NCI-H2227 (cell line): ENCODE results near the gene LRBA.
A peak's percentile ranks its signal among the peaks of the same experiment; 100 is the strongest.

ENCODE experiments used
- DNase-seq: peaks from one replicate; lab custom pipeline; 2025; ENCODE audit not compliant: unreplicated experiment; lab: John Stamatoyannopoulos, UW

The LRBA gene

DNA sequence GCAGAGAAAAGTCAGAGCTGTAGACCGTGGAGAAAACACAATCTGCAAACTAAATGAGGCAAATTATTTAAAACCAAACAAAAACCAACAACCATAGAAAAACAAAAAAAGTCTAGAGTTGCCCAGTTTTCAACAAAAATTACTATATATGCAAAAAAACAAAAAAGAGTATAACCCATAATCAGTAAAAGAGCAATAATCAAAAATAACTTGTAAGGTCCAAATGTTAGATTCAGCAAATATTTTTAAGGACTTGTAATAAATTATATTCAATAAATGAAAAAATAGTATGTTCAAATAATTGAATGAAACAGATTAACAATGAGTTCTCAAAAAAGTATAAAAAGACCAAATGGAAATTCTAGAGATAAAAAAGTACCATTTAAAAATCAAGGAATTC, 130.5 kb downstream of the LRBA start:
- no peak for DNase-seq

GRCh38 chr4:150875367-150875766, 139.7 kb downstream of the LRBA start:
- no peak for DNase-seq

GRCh38 chr4:150874338-150875226, 140.5 kb downstream of the LRBA start:
- no peak for DNase-seq

DNA sequence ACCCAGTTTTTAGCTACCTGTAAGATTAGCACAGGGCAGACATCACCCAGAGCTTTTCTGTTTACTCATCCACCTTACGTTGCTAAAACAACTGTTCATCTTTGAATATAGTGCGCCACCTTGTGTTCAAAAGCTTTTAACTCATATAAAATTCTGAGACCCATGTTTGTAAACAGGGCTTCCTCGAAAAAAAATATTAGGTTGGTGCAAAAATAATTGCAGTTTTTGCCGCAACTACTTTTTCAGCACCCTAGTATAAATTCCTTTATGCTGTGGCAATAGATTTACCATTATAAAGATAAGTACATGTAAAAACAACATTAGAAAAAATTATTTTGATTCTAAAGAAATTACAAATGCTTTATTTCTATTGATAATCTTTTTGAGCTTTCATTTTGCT, 147.9 kb downstream of the LRBA start:
- DNase-seq, result peak; percentile 89

DNA sequence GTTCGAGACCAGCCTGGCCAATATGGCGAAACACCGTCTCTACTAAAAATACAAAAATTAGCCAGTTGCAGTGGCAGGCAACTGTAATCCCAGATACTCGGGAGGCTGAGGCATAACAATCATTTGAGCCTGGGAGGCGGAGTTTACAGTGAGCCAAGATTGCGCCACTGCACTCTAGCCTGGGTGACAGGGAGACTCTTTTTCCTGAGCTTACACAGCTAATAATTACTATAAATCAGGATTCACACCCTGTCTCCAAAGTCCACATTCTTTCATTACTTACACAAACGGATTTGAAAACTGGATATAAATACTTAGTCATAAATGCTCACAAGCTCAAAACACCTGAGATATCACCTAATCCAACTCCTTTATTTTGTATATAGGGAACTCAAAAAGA, 151.6 kb downstream of the LRBA start:
- DNase-seq, result no peak

- DNase-seq, result no peak
These were observed 152.3 kb downstream of the LRBA start for GRCh38 chr4:150862829-150863228.

DNA sequence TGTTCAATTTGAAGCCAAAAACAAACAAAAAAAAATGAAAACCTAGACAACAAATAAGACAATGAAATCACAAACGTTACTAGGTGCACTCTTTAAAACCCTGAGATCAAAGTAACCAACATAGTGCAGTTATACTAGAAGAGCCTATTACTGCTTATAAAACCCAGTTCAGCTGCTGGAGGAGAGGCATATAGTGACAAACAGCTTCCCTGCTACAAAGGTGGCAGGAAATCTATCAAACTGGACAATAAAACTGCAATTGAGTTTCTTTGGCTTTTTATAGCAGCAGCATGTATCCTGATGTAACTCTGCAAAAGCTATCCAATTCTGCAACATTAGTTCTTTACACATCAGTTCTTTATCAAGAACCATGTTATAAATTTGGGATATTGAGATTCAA, 155.6 kb downstream of the LRBA start:
- no peak for DNase-seq

GRCh38 chr4:150855981-150856510, 159.0 kb downstream of the LRBA start:
- DNase-seq, result no peak

GRCh38 chr4:150854600-150854999, 160.5 kb downstream of the LRBA start:
- DNase-seq, result no peak

DNA sequence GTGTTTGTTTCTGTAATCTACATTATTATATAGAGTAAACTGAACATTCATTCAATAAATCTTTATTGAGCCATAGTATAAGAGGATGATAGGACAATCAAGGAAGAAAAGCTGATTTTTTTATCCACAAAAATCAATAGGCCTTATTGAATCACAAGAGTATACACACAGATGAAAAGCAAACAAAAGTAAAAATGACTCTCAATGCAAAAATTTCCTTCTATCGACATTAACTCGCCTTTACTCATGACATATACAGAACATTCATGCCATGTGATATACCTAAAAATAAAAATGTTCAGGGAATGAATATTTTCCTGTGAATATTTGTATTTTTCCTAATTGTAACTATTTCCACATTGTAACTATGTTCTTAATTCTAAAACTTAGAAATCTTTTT, 161.2 kb downstream of the LRBA start:
- DNase-seq, result no peak

DNA sequence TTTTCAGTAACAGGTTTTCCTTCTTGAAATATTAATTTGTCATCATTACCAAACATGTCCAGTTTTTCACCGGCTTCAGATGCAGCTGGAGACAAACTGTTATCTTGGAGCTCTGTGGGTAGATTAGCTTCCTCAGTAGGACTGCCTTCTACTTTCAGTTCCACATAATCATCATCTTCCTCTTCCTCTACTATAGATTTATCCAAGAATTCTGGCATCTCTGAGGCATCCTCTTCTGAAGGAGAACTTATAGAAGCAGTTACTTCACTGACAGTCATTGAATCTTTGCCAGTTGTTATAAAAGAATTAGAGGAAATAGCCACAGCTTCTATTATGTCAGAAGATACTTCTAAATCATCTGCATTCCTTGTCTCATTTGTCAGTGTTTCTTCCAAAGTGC, 162.9 kb downstream of the LRBA start:
- no peak for DNase-seq

DNA sequence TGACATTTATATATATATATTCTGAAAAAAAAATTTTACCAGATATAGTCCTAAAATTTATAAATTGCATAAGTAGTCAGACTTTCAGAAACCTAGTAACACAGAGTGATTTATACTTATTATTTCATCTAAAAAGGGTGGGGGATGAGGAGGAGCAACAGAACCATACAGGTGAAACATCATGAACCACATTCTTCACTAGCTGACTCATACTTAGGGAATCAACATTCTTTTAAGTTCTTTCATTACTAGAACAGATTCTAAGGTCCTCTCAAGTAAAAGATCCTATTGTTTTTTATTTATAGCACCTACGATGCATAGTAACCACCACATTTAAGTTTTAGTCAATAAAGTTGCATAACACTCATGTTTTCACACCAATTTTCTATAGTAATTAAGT, 166.1 kb downstream of the LRBA start:
- DNase-seq, result no peak

DNA sequence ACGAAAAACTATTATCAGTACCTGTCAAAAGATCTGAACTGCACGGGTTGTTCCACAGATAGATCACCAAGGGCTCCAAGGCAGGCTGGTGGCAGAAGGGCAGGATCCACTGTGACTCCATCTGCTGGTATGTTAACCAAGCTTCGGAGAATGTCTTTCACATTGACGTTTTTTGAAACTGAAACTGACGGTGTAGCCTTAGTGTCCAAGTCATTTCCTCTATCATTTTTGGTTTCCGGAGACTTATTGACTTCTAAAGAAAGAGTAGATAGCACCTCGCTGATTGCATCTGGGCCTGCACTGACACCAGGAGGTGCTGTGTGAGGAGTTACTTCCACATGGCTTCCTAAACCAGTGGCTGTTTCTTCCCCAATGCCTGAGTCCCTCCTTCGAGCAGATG, 186.9 kb downstream of the LRBA start:
- DNase-seq, result no peak

DNA sequence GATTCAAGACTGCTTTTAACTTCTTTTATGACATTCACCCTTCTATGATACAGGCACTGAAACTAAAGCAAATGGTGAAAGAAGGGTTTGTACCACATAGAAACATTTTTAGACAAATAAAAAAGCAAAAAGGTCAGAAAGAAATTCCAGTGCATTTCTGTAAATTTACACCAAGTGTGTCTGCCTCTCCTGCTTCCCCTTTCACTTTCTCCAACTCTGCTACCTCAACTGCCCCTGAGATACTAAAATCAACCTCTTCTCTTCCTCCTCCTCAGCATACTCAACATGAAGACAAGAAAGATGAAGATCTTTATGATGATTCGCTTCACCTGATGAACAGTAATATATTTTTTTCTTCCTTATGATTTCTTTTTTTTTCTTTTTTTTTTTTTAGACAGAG, 187.9 kb downstream of the LRBA start:
- no peak for DNase-seq

DNA sequence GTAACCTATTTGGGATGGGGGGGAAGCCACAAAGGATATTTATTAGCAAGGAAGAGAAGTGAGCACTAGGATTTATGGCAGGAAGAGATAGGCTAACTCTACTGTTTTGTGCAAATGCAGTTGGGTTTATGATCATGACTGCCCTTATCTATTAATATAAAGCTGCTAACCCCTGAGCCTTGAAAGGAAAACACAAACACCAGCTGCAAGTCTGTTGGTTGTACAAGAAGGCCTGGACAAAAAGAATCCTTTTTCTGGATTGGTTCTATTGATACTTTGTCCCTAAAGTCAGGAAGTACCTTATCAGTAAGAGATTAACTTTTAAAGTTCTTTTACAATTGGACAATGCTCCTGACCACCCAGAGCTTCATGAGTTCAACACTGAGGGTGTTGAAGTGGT, 188.8 kb downstream of the LRBA start:
- no peak for DNase-seq

DNA sequence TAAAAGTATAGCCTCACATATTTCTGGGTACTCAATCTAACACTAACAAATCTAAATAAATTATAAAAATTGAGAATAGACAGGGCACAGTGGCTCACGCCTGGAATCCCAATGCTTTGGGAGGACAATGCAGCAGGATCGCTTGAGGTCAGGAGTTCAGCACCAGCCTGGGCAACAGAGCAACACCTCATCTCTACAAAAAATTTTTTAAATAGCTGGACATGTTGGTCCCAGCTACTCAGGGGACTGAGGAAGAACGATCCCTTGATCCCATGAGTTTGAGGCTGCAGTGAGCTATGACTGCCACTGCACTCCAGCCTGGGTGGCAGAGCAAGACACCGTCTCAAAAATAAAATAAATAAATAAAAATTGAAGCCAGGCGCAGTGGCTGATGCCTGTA, 192.7 kb downstream of the LRBA start:
- DNase-seq, result no peak

GRCh38 chr4:150821641-150822040, 193.4 kb downstream of the LRBA start:
- no peak for DNase-seq

GRCh38 chr4:150820409-150820808, 194.7 kb downstream of the LRBA start:
- no peak for DNase-seq

DNA sequence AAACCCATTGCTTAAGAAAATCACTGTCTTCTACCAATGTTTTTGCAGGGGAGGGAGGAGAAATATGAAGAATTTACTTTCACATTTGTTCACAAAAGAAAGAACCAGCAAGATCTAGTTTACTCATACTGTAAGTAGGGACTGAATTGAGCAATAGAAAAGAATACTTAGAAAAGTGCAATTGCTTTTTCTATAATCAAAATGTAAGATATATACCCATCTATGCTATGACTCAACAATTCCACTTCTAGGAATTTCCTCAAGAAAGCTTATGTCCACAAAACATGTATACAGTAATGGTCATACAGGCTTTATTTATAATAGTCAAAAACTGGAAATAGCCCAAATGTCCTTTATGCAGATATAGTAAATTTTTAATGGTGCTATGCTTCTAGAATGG, 196.4 kb downstream of the LRBA start:
- no peak for DNase-seq

- no peak for DNase-seq
These were observed 197.1 kb downstream of the LRBA start for GRCh38 chr4:150817804-150818528.

DNA sequence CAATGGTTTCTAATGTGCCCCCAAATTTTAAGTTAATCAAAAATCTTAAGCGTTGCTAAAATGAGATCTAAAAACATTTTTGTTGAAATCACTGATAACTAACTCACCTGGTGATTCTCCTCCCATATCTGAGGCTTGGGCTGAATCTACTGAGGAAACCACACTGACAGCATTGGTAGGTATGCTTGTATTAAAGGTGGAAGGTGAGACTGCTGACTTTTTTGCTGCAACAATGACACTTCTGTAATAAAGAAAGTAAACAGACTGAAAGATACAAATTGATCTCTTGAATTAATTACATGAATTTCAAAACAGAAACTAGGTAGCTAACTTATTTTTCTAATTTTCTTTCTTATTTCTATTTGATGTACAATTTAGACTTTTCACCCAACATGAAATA, 198.1 kb downstream of the LRBA start:
- no peak for DNase-seq

GRCh38 chr4:150816491-150816890, 198.6 kb downstream of the LRBA start:
- no peak for DNase-seq
